ENCODE results near the gene GOLGA7B.

Gene GOLGA7B

DNA sequence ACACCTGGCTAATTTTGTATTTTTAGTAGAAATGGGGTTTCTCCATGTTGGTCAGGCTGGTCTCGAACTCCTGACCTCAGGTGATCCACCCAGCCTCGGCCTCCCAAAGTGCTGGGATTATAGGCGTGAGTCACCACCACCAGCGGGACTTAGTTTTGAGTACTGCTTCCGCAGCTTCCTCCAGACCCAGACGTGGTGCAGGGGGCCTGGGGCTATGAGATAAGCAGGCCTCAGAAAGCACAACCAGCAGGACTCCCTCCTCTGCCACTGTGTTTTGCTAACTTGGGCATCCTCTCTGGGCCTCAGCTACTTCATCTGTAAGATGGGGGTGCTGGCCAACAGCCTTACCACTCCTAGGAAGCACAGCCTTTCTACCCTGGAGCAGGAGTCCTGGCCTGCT is 37.8 kb downstream of the GOLGA7B start:
- DNase-seq = no peak
- intact Hi-C loops (cut with DNase I) = no loop called here

DNA sequence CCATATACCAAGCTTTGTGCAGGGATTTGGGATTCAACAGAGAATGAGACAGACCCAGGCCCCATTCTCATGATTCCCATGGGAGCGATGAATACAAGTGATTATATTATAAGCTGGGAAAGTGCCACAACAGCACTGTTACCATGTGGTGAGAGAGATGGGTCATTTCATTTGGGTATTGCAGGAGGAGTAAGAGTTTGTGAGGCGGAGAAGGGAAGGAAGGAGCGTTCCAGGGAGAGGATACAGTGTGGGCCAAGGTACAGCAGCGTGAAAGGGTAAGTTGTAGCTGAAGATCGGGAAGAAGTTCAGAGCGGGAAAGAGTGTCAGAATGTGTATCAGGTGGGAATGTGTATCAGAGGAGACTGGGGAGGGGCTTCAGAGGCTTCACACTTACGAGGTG is 38.5 kb downstream of the GOLGA7B start:
- DNase-seq = no peak
- intact Hi-C loops (cut with DNase I) = no loop called here

DNA sequence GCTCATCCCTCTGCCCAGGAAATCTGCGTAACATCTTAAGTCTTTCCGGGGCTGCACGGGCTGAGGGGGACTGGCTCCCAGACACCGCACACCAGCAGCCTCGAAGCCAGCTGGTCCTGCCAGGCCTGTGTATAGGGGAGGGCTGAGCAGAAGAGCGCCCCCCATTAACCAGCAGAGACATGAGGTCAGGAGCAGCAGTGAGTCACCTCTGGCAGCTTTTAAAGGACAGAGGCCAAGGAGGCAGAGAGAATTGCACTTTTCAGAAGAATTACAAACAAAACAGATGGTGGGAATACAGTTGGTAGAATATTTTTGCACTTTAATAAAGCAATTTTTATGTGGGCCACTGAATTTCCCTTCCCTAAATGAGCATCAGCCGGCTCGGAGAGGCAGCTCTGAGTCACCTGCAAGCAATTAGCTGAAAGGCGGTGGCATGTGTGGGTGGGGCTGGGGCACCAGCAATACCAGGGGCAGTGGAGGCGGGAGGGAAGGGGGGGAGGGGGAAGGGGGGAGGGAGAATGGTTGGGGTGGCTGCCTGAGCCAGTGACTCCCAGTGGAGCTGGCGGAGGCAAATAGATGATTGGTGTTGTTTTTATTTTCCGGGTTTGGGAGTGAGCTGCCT is 39.1 kb downstream of the GOLGA7B start:
- intact Hi-C loops (cut with DNase I) = no loop called here
- DNase-seq = peak in 41 of 42 donors; percentile 13 to 89 (median 63)

DNA sequence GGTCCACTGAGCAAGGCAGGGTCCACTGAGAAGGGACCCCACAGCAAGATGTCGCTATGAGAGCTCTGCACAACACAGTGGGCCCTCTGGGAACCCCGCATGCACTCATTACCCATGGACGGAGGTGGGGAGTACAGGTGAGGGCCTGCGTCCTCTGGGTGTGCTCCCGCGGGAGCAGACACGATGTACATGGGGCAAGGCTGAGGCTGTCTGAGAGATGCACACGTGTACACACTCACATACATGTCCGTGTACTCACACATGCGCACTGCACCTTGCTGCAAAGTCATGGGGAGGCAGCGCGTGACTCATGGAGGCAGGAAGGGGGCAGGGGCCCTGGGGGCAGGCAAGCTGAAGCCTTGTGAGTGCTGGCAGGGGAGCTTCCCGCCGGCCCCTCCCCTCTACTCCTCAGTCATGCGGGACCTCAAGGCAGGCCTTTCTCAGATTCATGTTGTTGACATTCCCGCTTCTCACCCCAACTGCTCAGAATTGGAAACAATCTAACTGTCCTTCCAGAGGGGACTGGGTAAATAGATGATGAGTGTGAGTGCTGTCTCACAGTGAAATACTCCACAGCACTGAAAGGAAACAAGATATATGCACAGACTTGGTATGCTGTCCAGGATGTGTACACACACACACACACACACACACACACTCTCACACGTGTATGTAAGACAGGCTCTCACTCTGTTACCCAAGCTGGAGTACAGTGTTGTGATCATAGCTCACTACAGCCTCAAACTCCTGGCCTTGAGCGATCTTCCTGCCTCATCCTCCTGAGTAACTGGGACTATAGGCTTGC is 40.0 kb downstream of the GOLGA7B start:
- intact Hi-C loops (cut with DNase I) = no loop called here
- DNase-seq = peak in 26 of 42 donors; percentile 15 to 61 (median 38)

DNA sequence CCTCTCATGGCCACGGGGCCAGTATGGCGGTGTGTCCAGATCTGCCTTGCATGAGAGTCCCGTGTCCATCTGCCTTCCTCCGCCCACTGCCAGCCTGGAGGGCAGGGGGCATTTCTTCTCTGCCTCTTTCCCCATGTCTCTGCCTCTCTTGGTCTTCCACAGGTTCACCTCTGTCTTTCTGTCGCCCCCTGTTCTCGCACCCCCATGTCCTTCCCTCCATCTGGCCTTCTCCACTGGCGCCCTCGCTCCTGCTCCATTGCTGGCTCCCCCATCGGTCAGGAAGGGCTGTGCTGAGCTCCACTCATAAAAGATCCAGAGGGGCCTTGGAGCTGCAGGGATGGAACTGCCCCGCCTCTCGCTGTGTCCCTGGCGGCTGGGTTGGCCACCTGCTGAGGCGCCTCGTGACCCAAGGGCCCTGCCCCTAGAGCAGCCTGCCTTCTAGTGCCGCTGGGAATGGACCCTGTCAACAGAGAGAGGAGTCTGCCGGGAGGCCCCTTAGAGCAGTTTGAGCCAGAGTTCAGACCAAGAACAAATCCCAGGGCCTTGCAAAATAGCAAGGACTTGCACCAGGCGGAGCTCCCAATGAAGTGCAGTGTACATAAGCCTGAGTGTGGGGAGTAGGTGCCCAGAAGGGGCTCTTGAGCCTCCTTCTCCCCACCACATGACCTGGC is 42.0 kb downstream of the GOLGA7B start:
- intact Hi-C loops (cut with DNase I) = no loop called here
- DNase-seq = no peak

DNA sequence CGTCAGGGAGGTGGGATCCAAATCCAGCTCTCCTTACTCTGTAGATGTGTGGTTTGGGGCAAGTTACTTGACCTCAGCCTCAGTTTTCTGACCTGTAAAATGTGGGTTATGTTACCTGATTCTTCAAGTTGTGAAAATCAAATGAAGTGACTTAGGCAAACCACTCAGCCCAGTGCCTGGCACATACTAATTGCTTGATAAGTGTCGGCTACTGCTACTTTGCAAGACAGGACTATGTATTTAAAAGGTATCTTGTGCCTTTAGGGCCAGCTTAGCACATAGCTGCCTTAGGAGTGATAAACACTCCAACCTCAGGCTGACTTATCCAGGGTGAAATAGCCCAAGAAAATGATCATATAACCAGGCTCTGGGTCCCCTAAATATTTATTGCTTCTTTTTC is 42.9 kb downstream of the GOLGA7B start:
- no peak for DNase-seq
- intact Hi-C loops (cut with DNase I) = no loop called here

DNA sequence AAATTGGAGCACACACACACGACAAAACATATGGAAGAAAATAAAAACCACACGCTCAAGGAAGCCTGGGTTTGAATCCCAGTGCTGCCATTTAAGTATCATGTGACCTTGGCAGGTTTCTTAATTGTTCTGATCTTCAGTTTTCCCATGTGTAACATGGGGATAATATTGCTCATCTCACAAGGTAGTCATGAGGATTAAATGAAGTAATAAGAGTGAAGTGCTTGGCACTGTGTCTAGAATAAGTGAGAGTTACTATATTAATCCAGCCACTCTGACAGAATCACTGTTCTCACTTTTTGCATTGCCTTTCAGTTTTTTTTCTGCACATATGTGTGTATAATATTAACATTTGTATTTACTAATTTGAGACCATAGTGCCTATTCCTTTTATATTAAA is 43.3 kb downstream of the GOLGA7B start:
- DNase-seq = no peak
- intact Hi-C loops (cut with DNase I) = no loop called here

DNA sequence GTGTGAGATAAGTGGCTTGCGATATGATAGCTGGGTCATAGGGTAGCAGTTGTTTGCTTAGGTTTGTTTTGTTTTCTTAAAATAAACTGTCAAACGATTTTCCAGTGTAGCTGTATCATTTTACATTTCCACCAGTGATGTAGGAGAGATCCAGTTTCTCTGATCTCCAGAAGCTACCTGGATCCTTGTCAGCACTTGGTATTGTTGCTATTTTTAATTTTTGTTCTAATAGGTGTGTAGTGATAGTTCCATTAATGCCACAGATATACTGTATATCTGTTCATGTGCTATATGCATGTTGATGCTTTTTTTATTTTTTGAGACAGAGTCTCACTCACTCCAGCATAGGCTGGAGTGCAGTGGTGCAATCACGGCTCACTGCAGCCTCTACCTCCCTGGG is 44.4 kb downstream of the GOLGA7B start:
- DNase-seq = no peak
- intact Hi-C loops (cut with DNase I) = no loop called here

DNA sequence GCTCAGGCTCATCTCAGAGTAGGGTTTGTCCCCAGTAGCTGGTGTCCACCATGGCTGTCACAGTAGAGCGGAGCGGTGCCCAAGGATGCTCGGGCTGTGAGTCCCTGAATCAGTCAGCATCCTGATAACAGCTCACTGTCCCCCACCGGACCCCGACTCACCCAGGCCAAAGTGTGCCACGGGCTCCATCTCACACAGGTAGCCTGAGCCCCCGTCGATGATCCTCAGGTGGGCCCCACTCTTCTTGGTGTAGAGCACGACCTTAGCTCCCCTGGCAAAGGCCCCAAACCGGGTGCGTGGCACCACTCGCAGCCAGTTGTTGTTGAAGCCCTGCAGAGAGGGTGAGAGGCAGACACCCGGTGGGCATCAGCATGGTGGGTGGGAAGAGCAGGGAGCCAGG is 45.4 kb downstream of the GOLGA7B start:
- DNase-seq = no peak
- intact Hi-C loops (cut with DNase I) = no loop called here

DNA sequence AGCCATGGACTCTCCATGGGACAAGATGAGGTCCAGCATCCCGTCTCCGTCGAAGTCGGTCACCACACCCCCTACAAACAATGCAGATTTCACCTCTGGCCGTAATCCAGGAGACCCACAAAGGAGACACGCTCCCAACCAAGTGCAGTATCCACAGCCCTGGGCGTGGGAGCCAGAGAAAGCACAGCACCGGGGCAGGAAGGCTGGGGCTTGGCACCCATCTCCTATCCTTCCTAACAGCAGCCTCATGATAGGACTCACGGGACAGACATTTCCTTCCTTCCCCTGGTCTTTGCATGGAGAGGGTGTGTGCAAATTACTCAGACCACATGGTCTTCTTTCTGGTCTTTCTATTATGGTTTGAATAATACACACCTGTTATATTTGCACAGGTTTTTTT is 46.3 kb downstream of the GOLGA7B start:
- DNase-seq = no peak
- intact Hi-C loops (cut with DNase I) = no loop called here

DNA sequence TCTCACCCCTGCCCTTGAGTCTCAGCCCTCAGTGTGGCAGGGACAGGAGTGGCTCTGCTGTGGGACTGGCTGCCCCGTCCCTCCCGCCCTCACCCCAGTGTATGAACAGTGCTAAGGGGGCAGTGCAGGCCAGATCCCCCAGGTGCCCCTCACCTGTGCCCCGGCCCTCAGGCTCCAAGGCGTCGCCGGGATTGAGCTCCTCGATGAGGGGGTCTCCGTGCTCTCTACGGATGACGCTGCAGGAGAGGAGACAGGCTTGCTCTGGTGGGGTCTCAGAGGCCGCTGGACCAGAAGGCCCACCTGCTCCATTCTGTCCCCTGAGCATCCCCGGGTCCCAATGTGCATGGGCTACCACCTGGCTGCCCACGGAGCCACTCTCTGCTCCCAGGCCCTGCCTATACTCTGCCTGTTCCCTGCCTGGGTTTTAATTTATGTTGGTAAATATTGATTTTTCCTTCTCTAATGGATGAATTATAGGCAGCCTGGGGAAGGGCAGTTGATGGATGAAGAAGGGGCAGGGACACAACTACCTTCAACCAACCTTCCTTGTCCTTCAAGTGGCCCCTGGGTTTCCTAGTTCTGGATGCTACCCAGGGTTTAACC is 47.2 kb downstream of the GOLGA7B start:
- no peak for DNase-seq
- intact Hi-C loops (cut with DNase I) = no loop called here

DNA sequence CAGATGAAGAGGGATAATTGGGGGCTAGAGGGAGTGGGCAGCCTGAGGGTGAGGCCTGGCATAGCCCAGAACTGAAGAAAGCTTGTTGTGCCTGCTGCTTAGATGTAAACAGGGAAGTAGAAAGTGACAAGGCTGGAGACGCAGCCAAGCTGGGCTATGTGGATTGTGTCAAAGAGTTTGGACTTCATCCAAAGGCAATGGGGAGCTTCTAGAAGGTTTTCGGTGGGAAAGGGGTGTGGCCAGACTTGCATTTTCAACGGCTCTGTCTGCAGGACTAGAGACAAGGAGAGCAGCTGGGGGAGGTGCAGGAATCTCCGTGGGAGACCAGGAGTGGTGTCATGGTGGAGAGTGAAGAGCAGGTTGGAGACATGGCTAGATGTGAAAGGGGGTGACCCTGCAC is 48.8 kb downstream of the GOLGA7B start:
- intact Hi-C loops (cut with DNase I) = no loop called here
- no peak for DNase-seq

DNA sequence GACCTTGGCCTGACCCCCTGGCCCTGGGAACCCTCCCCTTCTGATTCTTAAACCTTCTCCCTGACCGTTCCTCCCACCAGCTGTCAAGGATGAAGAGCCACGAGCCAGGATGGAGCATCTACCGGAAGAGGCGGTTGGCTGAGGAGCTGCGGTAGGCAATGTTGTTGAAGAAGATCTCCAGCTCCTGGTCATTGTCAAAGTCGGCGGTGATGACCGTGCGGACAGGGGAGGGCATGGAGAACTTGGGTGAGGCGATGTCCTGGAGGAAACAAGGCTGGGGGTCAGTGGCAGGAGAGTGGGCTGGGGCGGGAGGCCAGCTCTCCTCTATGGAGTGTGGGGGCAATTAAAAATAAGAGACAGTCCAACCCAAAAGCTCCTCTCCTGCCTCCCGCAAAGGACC is 51.7 kb downstream of the GOLGA7B start:
- no peak for DNase-seq
- intact Hi-C loops (cut with DNase I) = no loop called here

DNA sequence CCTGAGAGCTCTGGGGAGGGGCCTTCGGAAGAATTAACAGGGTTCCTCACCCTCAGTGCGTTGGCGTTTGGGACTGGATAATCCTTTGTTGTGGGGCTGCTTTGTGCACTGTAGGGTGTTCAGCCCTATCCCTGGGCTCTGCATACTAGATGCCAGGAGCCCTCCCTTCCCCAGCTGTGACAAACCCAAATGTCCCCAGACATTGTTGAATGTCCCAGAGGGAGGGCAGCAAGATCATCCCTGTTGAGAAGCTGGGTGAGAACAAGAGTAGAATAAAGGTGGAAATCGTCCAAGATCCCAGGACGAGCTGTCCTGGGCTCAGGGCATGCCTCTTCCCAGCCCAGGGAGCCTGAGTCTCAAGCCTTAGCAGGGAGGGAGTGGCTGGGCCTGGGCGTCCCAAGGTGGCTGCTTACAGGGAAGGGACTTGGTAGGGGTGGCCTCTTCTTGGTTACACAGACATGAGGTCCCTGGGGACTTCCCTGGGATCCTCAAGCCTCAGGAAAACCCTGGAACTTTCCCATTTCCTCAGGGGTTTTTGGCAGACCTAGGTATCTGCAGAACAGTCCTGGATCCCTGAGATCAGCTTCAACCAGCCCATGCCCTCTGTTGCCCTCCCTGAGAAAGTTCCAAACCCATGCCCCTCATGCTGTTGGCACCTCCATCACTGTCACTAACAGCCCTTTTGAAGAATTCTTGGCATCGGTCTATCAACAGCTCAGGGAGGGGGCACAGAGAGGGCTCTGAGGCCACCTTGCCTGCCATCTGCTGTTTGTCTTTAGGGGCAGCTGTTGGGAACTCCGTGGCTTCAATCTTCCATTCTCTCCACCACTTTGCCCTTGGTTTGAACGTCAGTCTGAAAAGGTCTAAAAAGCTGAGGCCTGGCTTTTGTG is 53.7 kb downstream of the GOLGA7B start:
- intact Hi-C loops (cut with DNase I) = no loop called here
- DNase-seq = no peak

DNA sequence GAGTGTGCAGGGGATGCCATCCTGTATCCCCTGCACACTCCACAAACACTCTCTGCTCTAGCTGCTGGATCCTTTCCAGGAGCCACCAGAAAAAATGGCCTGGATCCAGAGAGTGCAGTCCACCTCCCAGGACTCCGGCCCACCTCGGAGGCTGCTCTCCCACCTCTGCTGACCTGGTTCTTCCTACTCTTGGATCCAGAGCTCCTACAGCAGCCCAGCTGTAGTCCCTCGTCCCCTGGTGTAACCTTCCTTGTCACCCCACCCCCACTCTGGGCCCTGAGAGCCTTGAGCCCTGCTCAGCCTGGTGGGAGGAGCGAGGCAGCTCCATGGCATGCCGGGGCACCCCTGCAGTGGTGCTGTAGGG is 54.4 kb downstream of the GOLGA7B start:
- DNase-seq = no peak
- intact Hi-C loops (cut with DNase I) = no loop called here

DNA sequence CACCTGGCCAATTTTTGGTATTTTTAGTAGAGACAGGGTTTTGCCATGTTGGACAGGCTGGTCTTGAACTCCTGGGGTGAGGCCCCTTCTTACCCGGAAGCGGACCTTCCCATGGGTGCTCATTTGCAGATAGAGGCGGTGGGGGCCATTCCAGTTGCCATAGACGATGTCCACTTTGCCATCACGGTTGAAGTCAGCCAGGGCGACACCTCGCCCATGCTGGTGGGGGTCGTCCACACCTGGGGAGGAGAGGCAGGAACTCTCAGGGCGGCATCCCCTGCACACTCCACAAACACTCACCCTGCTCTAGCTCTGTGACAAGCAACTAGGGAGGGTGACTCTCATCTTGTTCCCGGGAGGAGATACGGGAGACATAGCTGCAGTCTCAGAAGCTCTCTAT is 54.9 kb downstream of the GOLGA7B start:
- intact Hi-C loops (cut with DNase I) = no loop called here
- DNase-seq = no peak

DNA sequence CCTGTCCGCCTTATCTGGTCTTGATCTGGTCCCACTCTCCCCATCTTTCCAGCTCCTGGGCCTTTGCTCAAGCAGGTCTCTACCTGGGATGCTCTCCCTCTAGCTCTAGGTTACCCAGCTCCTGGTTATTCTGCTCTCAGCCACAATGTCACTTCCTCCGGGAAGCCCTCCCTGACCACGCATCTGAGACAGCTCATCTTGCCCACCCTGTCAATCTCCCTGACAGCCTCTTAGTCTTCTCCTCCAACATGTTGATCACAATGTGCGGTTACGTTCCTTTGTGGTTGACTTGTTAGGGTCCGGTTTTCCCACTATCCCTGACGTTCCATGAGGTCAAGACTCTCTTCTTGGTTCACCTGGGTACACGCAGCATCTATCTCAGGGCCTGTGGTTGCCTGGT is 55.6 kb downstream of the GOLGA7B start:
- intact Hi-C loops (cut with DNase I) = no loop called here
- DNase-seq = no peak

DNA sequence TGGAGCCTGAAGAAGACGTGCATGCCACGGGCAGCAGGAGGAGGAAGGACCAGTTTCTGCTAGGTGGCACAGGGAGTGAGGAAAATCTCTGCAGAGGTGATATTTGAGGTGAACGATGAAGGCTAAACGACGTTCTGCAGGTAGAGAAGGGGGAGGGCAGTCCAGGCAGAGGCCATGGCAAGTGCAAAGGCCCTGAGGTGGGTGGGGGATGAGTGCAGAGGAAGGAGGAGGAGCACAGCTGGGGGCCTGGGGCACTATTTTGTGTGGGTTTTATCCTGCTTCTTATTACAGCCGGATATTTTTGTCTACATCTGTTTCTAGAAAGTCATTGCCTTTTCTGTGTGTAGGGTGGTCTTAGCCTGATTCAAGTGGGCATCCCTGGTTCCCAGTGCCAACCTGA is 57.6 kb downstream of the GOLGA7B start:
- no peak for DNase-seq
- intact Hi-C loops (cut with DNase I) = no loop called here

DNA sequence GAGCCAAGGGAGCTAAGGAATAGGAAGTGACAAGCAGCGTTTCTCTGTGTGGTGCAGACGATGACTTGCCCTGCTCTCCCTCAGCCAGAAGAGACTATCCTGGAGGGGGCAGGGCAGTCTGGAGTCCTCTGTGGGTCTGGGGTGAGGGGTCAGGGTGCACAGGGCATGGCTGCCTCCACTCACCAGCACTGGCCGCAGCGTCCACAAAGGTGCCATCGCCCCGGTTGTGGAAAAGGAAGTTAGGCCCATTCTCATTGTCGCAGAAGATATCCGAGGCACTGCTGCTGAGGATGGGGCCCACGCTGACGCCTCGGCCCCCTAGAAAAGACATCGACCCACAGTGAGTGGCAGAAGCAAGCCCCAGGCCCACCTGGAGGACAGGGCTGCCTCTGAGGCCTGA is 58.2 kb downstream of the GOLGA7B start:
- intact Hi-C loops (cut with DNase I) = no loop called here
- DNase-seq = no peak

Measured in head of caudate nucleus (tissue), 42 donors.